Hair follicle dermal papilla cell (primary cell): ENCODE results near the gene RTN4RL1. TPM values are rescaled to one million over a fixed set of nuclear protein-coding genes. Genes with fewer than 3 reads are reported as not detected.
A peak's percentile ranks its signal among the peaks of the same experiment; 100 is the strongest.

ENCODE experiments used
- small RNA-seq: library from RNA; depleted of rRNA; stranded (forward); fragments of <200 nt; gene quantifications from one replicate; pipeline ENCODE3, GENCODE V24; 2012
- total RNA-seq: library from RNA; depleted of rRNA; stranded (reverse); fragments of >200 nt; gene quantifications from 2 replicates; pipeline ENCODE4 v1.2.3, GENCODE V29; 2012

The RTN4RL1 gene
- 0.85 and 1.6 TPM in 2 replicates for total RNA-seq

GRCh38 chr17:2025220-2025621, at the start of gene RTN4RL1:
RTN4RL1 (minus strand) TSS chr17:2025334; CDS start chr17:2024865, 469 bp downstream.

GRCh38 chr17:2054512-2055291, 29.6 kb upstream of the RTN4RL1 start, which contains the start of gene HIC1:
HIC1 (plus strand) TSS chr17:2055103; CDS start chr17:2056691, 1,588 bp downstream.

GRCh38 chr17:2041561-2042389, 16.6 kb upstream of the RTN4RL1 start, which contains the start of gene OVCA2:
OVCA2 (plus strand) TSS chr17:2042022; CDS start chr17:2042048, 26 bp downstream.

GRCh38 chr17:2029911-2030778, 5.0 kb upstream of the RTN4RL1 start, which contains the start of gene DPH1:
DPH1 (plus strand) TSS chr17:2030153; CDS start chr17:2030170, 17 bp downstream.

Small RNA genes within 50 kb of the gene (small RNA-seq; reads per million reads assigned to genes)
- gene AC090617.9 (not detected), gene MIR132 (43.2 reads per million, percentile 97 among the genes with 10 or more reads in this experiment), gene MIR212 (7.0 reads per million, percentile 85 among the genes with 10 or more reads in this experiment), gene OVCA2 (not detected)

Other genes with a start within 250 kb of the RTN4RL1 start
- gene SMYD4, start 195.4 kb downstream of the RTN4RL1 start, total RNA-seq = 7.7 and 8.4 TPM in 2 replicates
- 10.1 and 11.7 TPM in 2 replicates for gene RPA1, start 195.3 kb downstream of the RTN4RL1 start, total RNA-seq
- gene DPH1, start 4.8 kb upstream of the RTN4RL1 start, total RNA-seq = 57.2 and 64.1 TPM in 2 replicates
- gene OVCA2, start 16.7 kb upstream of the RTN4RL1 start, total RNA-seq = 59.7 and 64.3 TPM in 2 replicates
- 69.8 and 71.9 TPM in 2 replicates for gene HIC1, start 29.8 kb upstream of the RTN4RL1 start, total RNA-seq